Measurements from ENCODE around the gene WDR82. TPM values are rescaled to one million over a fixed set of nuclear protein-coding genes. Genes with fewer than 3 reads are reported as not detected.
"Not testable (repeated sequence)": the region's sequence is repeated elsewhere in the genome, so short reads cannot be mapped to it uniquely, and the experiment has no call there.

WDR82 gene
- total RNA-seq, 1 donor from 2014 or later: 57.4 TPM

DNA sequence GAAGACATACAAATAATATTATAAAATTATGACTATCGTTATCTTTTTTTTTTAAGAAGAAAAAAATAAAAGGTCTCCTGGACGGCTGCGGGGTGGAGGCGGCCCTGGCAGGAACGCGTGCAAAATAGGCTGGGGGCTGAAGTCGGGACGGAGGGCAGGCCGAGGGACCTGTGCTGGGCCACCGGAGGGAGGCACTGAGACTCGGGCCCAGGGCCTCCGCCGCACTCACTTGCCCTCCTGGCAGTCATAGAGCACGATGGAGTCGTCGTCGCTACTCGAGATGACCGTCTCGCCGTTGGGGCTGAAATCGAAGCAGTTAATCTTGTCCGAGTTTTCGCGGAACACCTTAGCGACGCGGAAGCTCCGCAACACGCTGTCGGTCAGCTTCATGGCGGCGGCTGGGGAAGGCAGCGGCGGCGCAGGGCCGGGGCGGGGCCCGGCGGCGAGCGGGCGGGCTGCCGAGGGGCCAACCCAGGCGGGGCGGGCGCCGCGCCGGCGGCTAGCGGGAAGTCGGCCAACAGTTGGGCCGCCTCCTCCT lies 408 bp downstream of the WDR82 start:
- H3K27me3 ChIP-seq (ENCODE audit: insufficient read depth, low read length): no peaks in the 10 kb centered on the region
- H3K36me3 ChIP-seq (ENCODE audit: insufficient read depth, low read length): peaks cover 6% of the 10 kb centered on the region
- no peaks in the 10 kb centered on the region for H3K9me3 Mint-ChIP-seq (ENCODE audit: unreplicated experiment)
- H3K4me1 Mint-ChIP-seq (ENCODE audit: low read depth, unreplicated experiment): peaks cover 23% of the 10 kb centered on the region
- H3K4me1 ChIP-seq (ENCODE audit: insufficient read depth, low read length): peaks cover 25% of the 10 kb centered on the region
- no peak for TF ChIP-seq EZH2 (IDR thresholded peaks at IDR 0.05; ENCODE audit: insufficient read depth, low read length)
- TF ChIP-seq, protein P1, sequence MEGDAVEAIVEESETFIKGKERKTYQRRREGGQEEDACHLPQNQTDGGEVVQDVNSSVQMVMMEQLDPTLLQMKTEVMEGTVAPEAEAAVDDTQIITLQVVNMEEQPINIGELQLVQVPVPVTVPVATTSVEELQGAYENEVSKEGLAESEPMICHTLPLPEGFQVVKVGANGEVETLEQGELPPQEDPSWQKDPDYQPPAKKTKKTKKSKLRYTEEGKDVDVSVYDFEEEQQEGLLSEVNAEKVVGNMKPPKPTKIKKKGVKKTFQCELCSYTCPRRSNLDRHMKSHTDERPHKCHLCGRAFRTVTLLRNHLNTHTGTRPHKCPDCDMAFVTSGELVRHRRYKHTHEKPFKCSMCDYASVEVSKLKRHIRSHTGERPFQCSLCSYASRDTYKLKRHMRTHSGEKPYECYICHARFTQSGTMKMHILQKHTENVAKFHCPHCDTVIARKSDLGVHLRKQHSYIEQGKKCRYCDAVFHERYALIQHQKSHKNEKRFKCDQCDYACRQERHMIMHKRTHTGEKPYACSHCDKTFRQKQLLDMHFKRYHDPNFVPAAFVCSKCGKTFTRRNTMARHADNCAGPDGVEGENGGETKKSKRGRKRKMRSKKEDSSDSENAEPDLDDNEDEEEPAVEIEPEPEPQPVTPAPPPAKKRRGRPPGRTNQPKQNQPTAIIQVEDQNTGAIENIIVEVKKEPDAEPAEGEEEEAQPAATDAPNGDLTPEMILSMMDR (IDR thresholded peaks at IDR 0.05; ENCODE audit: insufficient read depth, low read depth, low read length): no peak
- H3K4me2 ChIP-seq (ENCODE audit: low read length): peak overlapping the region; percentile 99
- H3K27ac ChIP-seq (ENCODE audit: low read depth, low read length): peak overlapping the region; percentile 95
- H2AFZ ChIP-seq (ENCODE audit: low read depth, low read length): peak overlapping the region; percentile 89
- no peak for FAIRE-seq
- peak overlapping the region; percentile 99 for H3K9ac ChIP-seq (ENCODE audit: low read length)
- H4K20me1 ChIP-seq (ENCODE audit: insufficient read depth, low read length): peaks cover 51% of the 10 kb centered on the region
- H3K79me2 ChIP-seq (ENCODE audit: insufficient read depth, low read length): peaks cover 51% of the 10 kb centered on the region
- no peaks in the 10 kb centered on the region for H3K27me3 Mint-ChIP-seq (ENCODE audit: low read depth, unreplicated experiment)
- H3K4me3 Mint-ChIP-seq (ENCODE audit: unreplicated experiment): peak overlapping the region; percentile 99
- DNase-seq (ENCODE audit: low read depth): no peak
- H3K4me3 ChIP-seq (ENCODE audit: insufficient read depth, low read depth, low read length): peak overlapping the region; percentile 99
- no peaks in the 10 kb centered on the region for H3K9me3 ChIP-seq (ENCODE audit: insufficient read depth, low read depth, low read length)
- H3K36me3 Mint-ChIP-seq (ENCODE audit: low read depth, unreplicated experiment): peaks cover 6% of the 10 kb centered on the region
- peak overlapping the region; percentile 97 for H3K27ac Mint-ChIP-seq (ENCODE audit: unreplicated experiment)

DNA sequence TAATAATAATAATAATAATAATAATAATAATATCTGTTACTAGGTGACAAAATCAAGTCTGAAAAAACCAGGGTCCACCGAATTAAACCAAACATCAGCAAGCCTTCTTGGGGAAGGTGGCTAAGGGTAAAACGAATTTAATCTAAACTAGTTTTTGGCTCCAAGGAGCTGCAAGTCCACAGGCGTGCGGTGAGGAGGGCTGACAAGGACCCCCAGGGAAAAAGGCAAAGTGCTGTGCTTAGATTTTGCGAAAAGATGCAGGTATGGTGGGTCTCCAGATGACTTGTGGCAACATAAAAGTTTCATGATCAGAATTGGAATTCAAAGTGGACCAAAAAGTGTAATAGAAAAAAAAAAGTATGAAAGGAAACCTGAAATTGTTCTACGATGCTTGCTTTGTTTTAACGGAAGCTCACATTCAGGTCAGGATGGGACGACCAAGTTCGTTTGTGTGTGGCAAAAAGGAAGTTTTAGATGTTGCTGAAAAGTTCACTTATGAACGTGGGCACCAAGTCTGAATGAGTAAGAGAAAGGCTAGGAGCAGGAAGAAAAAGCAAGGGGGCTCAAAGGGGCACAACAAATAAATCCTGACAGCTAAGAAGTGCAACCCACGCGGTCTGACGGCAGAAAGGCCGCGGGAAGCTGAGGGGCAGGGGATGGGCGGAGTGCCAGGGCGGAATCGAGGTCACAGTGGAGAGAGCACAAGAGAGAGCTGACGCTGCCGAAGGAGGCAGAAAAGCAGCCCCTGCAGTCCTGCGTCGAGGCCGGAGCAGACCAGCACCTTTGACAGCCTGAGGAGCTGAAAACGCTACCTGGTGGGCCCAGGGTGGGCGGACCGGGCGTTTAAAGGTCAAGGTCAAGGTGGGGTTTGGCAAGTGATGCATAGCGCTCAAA lies 1.1 kb downstream of the WDR82 start:
- H3K27ac Mint-ChIP-seq (ENCODE audit: unreplicated experiment): peak overlapping the region; percentile 95
- Histone ChIP-seq H3K4me2 (ENCODE audit: low read length) (peak overlapping the region; percentile 99), H3K4me3 (ENCODE audit: insufficient read depth, low read depth, low read length) (peak overlapping the region; percentile 99), H3K79me2 (ENCODE audit: insufficient read depth, low read length) (peaks cover 59% of the 10 kb centered on the region), H3K27ac (ENCODE audit: low read depth, low read length) (peak overlapping the region; percentile 95), H3K9ac (ENCODE audit: low read length) (peak overlapping the region; percentile 99), H3K27me3 (ENCODE audit: insufficient read depth, low read length) (no peaks in the 10 kb centered on the region), H2AFZ (ENCODE audit: low read depth, low read length) (no peak overlapping the region), H3K9me3 (ENCODE audit: insufficient read depth, low read depth, low read length) (no peaks in the 10 kb centered on the region), H4K20me1 (ENCODE audit: insufficient read depth, low read length) (peaks cover 58% of the 10 kb centered on the region), H3K4me1 (ENCODE audit: insufficient read depth, low read length) (peaks cover 22% of the 10 kb centered on the region), H3K36me3 (ENCODE audit: insufficient read depth, low read length) (peaks cover 10% of the 10 kb centered on the region)
- peaks cover 22% of the 10 kb centered on the region for H3K4me1 Mint-ChIP-seq (ENCODE audit: low read depth, unreplicated experiment)
- peak overlapping the region; percentile 99 for H3K4me3 Mint-ChIP-seq (ENCODE audit: unreplicated experiment)
- FAIRE-seq (no peak), DNase-seq (ENCODE audit: low read depth) (peak; percentile 39)
- H3K36me3 Mint-ChIP-seq (ENCODE audit: low read depth, unreplicated experiment): peaks cover 8% of the 10 kb centered on the region
- TF ChIP-seq, protein P1 (IDR thresholded peaks at IDR 0.05; ENCODE audit: insufficient read depth, low read depth, low read length): no peak
- TF ChIP-seq EZH2 (IDR thresholded peaks at IDR 0.05; ENCODE audit: insufficient read depth, low read length): no peak
- no peaks in the 10 kb centered on the region for H3K9me3 Mint-ChIP-seq (ENCODE audit: unreplicated experiment)
- no peaks in the 10 kb centered on the region for H3K27me3 Mint-ChIP-seq (ENCODE audit: low read depth, unreplicated experiment)

DNA sequence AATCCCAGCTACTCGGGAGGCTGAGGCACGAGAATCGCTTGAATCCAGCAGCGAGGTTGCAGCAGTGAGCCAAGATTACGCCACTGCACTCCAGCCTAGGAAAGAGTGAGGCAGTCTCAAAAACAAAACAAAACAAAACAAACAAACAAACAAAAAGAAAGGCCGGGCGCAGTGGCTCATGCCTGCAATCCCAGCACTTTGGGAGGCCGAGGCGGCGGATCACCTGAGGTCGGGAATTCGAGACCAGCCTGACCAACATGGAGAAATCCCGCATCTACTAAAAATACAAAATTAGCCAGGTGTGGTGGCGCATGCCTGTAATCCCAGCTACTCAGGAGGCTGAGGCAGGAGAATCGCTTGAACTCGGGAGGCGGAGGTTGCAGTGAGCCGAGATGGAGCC lies 3.7 kb downstream of the WDR82 start:
- peaks cover 84% of the 10 kb centered on the region for H4K20me1 ChIP-seq (ENCODE audit: insufficient read depth, low read length)
- H3K4me3 ChIP-seq (ENCODE audit: insufficient read depth, low read depth, low read length); H2AFZ ChIP-seq (ENCODE audit: low read depth, low read length); FAIRE-seq; H3K27ac ChIP-seq (ENCODE audit: low read depth, low read length); H3K9ac ChIP-seq (ENCODE audit: low read length); H3K27me3 ChIP-seq (ENCODE audit: insufficient read depth, low read length); H3K27me3 Mint-ChIP-seq (ENCODE audit: low read depth, unreplicated experiment); DNase-seq (ENCODE audit: low read depth); H3K9me3 ChIP-seq (ENCODE audit: insufficient read depth, low read depth, low read length); H3K27ac Mint-ChIP-seq (ENCODE audit: unreplicated experiment); H3K9me3 Mint-ChIP-seq (ENCODE audit: unreplicated experiment): not testable (repeated sequence)
- Mint-ChIP-seq H3K36me3 (ENCODE audit: low read depth, unreplicated experiment) (peaks cover 12% of the 10 kb centered on the region), H3K4me3 (ENCODE audit: unreplicated experiment) (peak overlapping the region; percentile 67), H3K4me1 (ENCODE audit: low read depth, unreplicated experiment) (peaks cover 15% of the 10 kb centered on the region)
- peaks cover 24% of the 10 kb centered on the region for H3K36me3 ChIP-seq (ENCODE audit: insufficient read depth, low read length)
- peaks cover 84% of the 10 kb centered on the region for H3K79me2 ChIP-seq (ENCODE audit: insufficient read depth, low read length)
- peaks cover 13% of the 10 kb centered on the region for H3K4me1 ChIP-seq (ENCODE audit: insufficient read depth, low read length)
- peak overlapping the region; percentile 28 for H3K4me2 ChIP-seq (ENCODE audit: low read length)
